IMR-90 (cell line): ENCODE data around the gene OLAH.

Source experiments
- POLR2A ChIP-seq: IDR thresholded peaks from 2 replicates; pipeline ENCODE4 v1.6.1; 2012; ENCODE audit warnings: mild to moderate bottlenecking, low read depth, low read length
- RAD21 ChIP-seq: IDR thresholded peaks from 2 replicates; pipeline ENCODE4 v1.6.1; 2012; ENCODE audit warnings: low read length, improper control_type of control experiment
- SMC3 ChIP-seq: fragments of 150-350 bp; IDR thresholded peaks from 2 replicates; pipeline ENCODE4 v1.6.1; 2016; ENCODE audit warnings: low read depth, mild to moderate bottlenecking, antibody characterized with exemption, low read length, moderate library complexity
- TF ChIP-seq, protein P1 (sequence below): conservative IDR thresholded peaks from 2 replicates; pipeline ENCODE4 v1.5.1; 2012; ENCODE audit warnings: mild to moderate bottlenecking, low read depth, low read length, improper control_type of control experiment

DNA sequence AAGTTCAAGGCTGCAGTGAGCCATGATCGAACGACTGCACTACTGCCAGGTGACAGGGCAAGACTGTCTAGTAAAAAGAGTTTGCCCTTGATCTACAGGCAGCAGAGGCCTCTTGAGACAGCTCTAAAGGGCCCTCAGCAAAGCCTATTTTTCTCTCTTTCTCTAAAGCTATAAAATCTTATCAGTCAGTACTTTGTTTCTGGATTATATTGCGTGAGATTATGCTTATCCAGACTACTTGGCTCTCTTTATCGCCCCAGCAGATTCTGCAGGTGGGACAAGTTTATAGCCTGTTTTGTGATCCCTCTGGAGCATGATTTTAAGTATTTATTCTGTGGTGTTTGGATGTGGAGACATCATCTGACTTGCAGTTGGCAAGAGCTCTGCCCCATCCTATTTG, 56.1 kb downstream of the OLAH start:
- no peak for TF ChIP-seq POLR2A
- TF ChIP-seq, protein P1, sequence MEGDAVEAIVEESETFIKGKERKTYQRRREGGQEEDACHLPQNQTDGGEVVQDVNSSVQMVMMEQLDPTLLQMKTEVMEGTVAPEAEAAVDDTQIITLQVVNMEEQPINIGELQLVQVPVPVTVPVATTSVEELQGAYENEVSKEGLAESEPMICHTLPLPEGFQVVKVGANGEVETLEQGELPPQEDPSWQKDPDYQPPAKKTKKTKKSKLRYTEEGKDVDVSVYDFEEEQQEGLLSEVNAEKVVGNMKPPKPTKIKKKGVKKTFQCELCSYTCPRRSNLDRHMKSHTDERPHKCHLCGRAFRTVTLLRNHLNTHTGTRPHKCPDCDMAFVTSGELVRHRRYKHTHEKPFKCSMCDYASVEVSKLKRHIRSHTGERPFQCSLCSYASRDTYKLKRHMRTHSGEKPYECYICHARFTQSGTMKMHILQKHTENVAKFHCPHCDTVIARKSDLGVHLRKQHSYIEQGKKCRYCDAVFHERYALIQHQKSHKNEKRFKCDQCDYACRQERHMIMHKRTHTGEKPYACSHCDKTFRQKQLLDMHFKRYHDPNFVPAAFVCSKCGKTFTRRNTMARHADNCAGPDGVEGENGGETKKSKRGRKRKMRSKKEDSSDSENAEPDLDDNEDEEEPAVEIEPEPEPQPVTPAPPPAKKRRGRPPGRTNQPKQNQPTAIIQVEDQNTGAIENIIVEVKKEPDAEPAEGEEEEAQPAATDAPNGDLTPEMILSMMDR, result no peak
- no peak for TF ChIP-seq SMC3
- no peak for TF ChIP-seq RAD21
